Uterine smooth muscle cell (primary cell): ENCODE measurements around the gene KLRC2. TPM values are rescaled to one million over a fixed set of nuclear protein-coding genes. Genes with fewer than 3 reads are reported as not detected.

Experiments used
- total RNA-seq: library from RNA; depleted of rRNA; stranded (reverse); fragments of >200 nt; gene quantifications from 2 replicates; pipeline ENCODE4 v1.2.3, GENCODE V29; 2014

KLRC2 gene
- not detected in 2 replicates for total RNA-seq

GRCh38 chr12:10435816-10436215 lies at the start of gene KLRC2:
TSS of gene KLRC2 (minus strand) at chr12:10436010. CDS start at chr12:10435986, 24 bp downstream.

GRCh38 chr12:10453156-10453555 lies 17.3 kb upstream of the KLRC2 start, which contains the start of gene KLRC1:
TSS of gene KLRC1 (minus strand) at chr12:10453377. CDS start at chr12:10451156, 2,221 bp downstream.

GRCh38 chr12:10420334-10420733 lies 15.5 kb downstream of the KLRC2 start, which contains the start of gene KLRC3:
TSS of gene KLRC3 (minus strand) at chr12:10420595. CDS start at chr12:10420550, 45 bp downstream.

GRCh38 chr12:10409392-10409791 lies 26.4 kb downstream of the KLRC2 start, which contains the start of gene KLRC4:
TSS of gene KLRC4 (minus strand) at chr12:10409757. CDS start at chr12:10409575, 182 bp downstream.

GRCh38 chr12:10389904-10390303 lies 45.9 kb downstream of the KLRC2 start, which contains the start of gene KLRK1:
TSS of gene KLRK1 (minus strand) at chr12:10390041. CDS start at chr12:10388810, 1,231 bp downstream.

Other genes with a start within 250 kb of the KLRC2 start
- gene GABARAPL1, start 223.1 kb downstream of the KLRC2 start, total RNA-seq: 23.5 and 55.2 TPM in 2 replicates
- 0.25 TPM in 1 of 2 replicates, not detected in the other for gene KLRD1, start 128.1 kb downstream of the KLRC2 start, total RNA-seq
- gene KLRK1, start 46.0 kb downstream of the KLRC2 start, total RNA-seq: not detected in 2 replicates
- not detected in 2 replicates for gene KLRC4, start 26.3 kb downstream of the KLRC2 start, total RNA-seq
- not detected in 2 replicates for gene KLRC3, start 15.4 kb downstream of the KLRC2 start, total RNA-seq
- not detected in 2 replicates for gene KLRC1, start 17.4 kb upstream of the KLRC2 start, total RNA-seq
- gene EIF2S3B, start 69.9 kb upstream of the KLRC2 start, total RNA-seq: 1.2 and 12.6 TPM in 2 replicates
- gene MAGOHB, start 177.6 kb upstream of the KLRC2 start, total RNA-seq: 16.6 and 29.0 TPM in 2 replicates
- gene STYK1, start 238.0 kb upstream of the KLRC2 start, total RNA-seq: 0.25 and 0.66 TPM in 2 replicates